HG03196 (cell line): Measurements from ENCODE around the gene RTL1.

Experiments used
- ATAC-seq: cut with Tn5 transposase; IDR thresholded peaks from one replicate; pipeline ENCODE4 v1.9.1; 2021; ENCODE audit not compliant: unreplicated experiment

Gene RTL1

GRCh38 chr14:100882991-100883788, 20.3 kb downstream of the RTL1 start:
- no peak for ATAC-seq

GRCh38 chr14:100882026-100882967, 21.2 kb downstream of the RTL1 start:
- no peak for ATAC-seq

- ATAC-seq, result no peak
Measured at GRCh38 chr14:100881211-100882025, 22.1 kb downstream of the RTL1 start.

- no peak for ATAC-seq
Measured at GRCh38 chr14:100880271-100881101, 23.0 kb downstream of the RTL1 start.

GRCh38 chr14:100879782-100880181, 23.7 kb downstream of the RTL1 start:
- no peak for ATAC-seq

GRCh38 chr14:100879194-100879593, 24.3 kb downstream of the RTL1 start:
- no peak for ATAC-seq

- no peak for ATAC-seq
Measured at GRCh38 chr14:100878271-100879146, 25.0 kb downstream of the RTL1 start.

GRCh38 chr14:100875861-100876590, 27.5 kb downstream of the RTL1 start:
- no peak for ATAC-seq

GRCh38 chr14:100875126-100875525, 28.4 kb downstream of the RTL1 start:
- no peak for ATAC-seq

- ATAC-seq, result no peak
Measured at GRCh38 chr14:100874411-100875091, 29.0 kb downstream of the RTL1 start.

GRCh38 chr14:100874051-100874410, 29.5 kb downstream of the RTL1 start:
- ATAC-seq, result no peak

GRCh38 chr14:100873096-100873482, 30.4 kb downstream of the RTL1 start:
- ATAC-seq, result no peak

GRCh38 chr14:100872259-100873095, 31.0 kb downstream of the RTL1 start:
- no peak for ATAC-seq

- ATAC-seq, result no peak
Measured at GRCh38 chr14:100871234-100872186, 32.0 kb downstream of the RTL1 start.

GRCh38 chr14:100868621-100869370, 34.7 kb downstream of the RTL1 start:
- ATAC-seq, result no peak
